ENCODE measurements around the gene RBP5.

RBP5 gene, protein sequence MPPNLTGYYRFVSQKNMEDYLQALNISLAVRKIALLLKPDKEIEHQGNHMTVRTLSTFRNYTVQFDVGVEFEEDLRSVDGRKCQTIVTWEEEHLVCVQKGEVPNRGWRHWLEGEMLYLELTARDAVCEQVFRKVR

DNA sequence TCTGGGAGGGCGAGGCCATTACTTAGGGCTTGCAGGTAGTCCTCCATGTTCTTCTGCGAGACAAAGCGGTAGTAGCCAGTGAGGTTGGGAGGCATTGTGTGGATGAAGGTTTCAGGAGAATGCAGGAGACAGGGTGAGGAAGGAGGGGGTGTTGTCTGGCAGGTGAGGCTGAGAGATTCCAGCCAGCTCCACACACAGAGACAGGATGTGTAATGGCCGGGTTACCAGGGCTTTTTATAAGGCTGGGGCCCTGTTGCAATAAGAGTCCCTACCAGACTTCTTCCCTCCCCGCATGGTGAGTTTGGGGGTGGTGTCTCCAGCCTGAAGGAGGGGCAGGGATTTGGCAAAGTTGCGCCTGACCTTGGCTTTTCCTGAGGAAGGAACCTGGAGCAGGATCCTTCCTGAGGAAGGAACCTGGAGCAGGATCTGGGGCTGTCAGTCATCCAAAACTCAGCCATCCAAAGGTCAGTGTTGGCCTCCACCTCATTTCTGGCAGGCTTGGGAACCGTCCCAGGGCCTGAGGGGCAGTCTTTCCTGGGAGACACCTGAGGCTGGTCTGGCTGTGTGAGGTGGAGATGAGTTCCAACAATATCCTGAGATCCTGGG lies at the start of gene RBP5:
RBP5 (minus strand) TSS at position 209 of the 606 bp plus-strand sequence; CDS start at position 95, 114 bp downstream.
- peak within 1 kb of the TSS; percentile 52 for H3K27ac Mint-ChIP-seq
- H3K27me3 Mint-ChIP-seq = no peaks in the 10 kb centered on the region
- H3K36me3 Mint-ChIP-seq = no peaks in the 10 kb centered on the region

DNA sequence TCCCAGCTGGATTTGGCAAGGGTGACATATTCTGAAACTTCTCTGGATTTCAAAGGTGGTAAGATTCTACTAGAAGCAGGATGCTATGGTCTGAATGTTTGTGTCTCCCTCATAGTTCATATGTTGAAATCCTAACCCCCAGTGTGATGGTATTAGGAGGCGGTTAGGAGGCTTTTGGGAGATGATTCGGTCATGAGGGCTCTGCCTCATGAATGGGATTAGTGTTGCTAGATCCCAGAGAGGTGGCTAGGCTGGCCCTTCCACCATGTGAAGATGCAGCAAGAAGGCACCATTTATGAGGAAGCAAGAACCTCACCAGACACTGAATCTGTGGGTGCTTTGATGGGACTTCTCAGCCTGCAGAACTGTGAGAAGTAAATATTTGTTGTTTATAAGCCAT lies 49.8 kb upstream of the RBP5 start:
- H3K27ac Mint-ChIP-seq = no peak overlapping the region
- no peak overlapping the region for H3K4me3 Mint-ChIP-seq
- H3K4me1 Mint-ChIP-seq = no peaks in the 10 kb centered on the region
- H3K36me3 Mint-ChIP-seq = no peaks in the 10 kb centered on the region
- H3K27me3 Mint-ChIP-seq = peaks cover 21% of the 10 kb centered on the region
- H3K9me3 Mint-ChIP-seq = no peaks in the 10 kb centered on the region

More for the DNA sequence above, at the start of gene RBP5:
- H3K9me3 Mint-ChIP-seq = no peaks in the 10 kb centered on the region
- H3K4me1 Mint-ChIP-seq = peaks cover 36% of the 10 kb centered on the region
- peak within 1 kb of the TSS; percentile 96 for H3K4me3 Mint-ChIP-seq

DNA sequence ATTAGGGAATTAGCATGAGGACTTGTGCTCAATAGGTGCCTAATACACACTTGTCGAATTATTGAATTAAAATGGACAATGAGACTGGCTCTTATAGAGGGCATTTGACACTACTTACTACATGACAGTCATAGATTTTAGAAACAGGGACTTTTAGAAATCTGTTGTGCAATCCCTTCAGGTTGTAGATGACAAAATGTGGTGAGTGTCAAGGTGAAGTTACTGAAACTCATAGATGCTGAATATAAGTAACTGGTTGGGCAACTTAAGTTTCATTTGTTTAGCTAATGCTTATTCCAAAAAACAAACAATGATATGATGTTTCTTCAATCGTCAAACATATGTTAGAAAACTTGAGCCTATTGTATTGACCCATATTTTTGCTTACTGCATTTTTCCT lies 47.9 kb upstream of the RBP5 start:
- Mint-ChIP-seq H3K4me1 (no peaks in the 10 kb centered on the region), H3K9me3 (no peaks in the 10 kb centered on the region), H3K27me3 (peaks cover 23% of the 10 kb centered on the region), H3K36me3 (no peaks in the 10 kb centered on the region), H3K27ac (no peak overlapping the region), H3K4me3 (no peak overlapping the region)

DNA sequence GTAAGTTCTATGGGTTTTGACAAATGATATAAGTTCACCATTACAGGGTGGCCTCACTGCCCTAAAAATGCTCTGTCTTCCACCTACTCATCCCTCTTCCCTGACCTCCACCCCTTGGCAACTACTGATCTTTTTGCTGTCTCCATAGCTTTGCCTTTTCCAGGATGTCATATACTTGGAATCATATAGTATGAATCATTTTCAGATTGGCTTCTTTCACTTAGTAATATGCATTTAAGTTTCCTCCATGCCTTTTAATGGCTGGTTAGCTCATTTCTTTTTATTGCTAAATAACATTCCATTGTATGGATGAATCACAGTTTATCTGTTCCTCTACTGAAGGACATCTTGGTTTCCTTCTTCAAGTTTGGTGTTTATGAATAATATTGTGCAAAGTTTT lies 46.8 kb upstream of the RBP5 start:
- Mint-ChIP-seq H3K4me1 (no peaks in the 10 kb centered on the region), H3K9me3 (peaks cover 5% of the 10 kb centered on the region), H3K4me3 (no peak overlapping the region), H3K27ac (no peak overlapping the region), H3K36me3 (peaks cover 2% of the 10 kb centered on the region), H3K27me3 (peaks cover 22% of the 10 kb centered on the region)

DNA sequence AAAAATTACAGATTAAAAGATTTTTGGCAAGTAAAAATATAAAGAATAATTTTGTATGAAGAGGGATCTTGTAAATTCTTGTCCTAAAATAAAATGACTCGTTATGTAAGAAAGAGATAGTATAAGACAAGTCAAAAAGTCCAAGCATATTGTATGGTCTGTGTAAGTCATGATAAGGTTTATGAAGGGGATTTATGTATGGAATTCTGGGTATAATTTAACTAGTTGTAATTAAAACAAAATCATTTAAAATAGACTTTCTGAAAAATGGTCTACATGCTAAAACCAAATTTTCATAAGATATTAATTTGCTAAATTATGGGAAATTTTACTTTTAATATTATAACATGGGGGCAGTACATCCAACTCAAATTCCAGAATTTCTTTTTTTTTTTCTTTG lies 43.2 kb upstream of the RBP5 start:
- H3K27me3 Mint-ChIP-seq = peaks cover 19% of the 10 kb centered on the region
- no peaks in the 10 kb centered on the region for H3K4me1 Mint-ChIP-seq
- H3K36me3 Mint-ChIP-seq = peaks cover 9% of the 10 kb centered on the region
- H3K9me3 Mint-ChIP-seq = peaks cover 20% of the 10 kb centered on the region
- H3K4me3 Mint-ChIP-seq = no peak overlapping the region
- no peak overlapping the region for H3K27ac Mint-ChIP-seq

DNA sequence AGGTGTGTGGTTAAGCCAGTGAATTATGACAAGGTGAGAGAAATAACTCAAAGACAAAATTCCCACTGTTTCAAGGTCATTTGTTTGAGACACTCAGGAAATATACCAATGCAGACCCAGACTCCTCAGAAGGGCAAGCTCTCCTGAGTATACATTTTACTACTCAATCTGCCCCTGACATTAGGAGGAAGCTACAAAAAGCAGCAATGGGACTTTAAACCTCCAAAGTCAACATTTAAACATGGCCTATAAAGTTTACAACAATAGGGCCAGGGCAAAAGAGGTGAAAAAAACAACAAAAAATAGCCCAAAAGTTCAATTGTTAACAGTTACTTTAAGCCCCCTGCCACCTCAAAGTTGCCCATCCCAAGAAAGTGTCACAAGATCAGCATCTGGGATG lies 41.3 kb upstream of the RBP5 start:
- peaks cover 13% of the 10 kb centered on the region for H3K27me3 Mint-ChIP-seq
- H3K36me3 Mint-ChIP-seq = peaks cover 9% of the 10 kb centered on the region
- H3K27ac Mint-ChIP-seq = no peak overlapping the region
- H3K9me3 Mint-ChIP-seq = peaks cover 20% of the 10 kb centered on the region
- H3K4me1 Mint-ChIP-seq = no peaks in the 10 kb centered on the region
- H3K4me3 Mint-ChIP-seq = no peak overlapping the region

DNA sequence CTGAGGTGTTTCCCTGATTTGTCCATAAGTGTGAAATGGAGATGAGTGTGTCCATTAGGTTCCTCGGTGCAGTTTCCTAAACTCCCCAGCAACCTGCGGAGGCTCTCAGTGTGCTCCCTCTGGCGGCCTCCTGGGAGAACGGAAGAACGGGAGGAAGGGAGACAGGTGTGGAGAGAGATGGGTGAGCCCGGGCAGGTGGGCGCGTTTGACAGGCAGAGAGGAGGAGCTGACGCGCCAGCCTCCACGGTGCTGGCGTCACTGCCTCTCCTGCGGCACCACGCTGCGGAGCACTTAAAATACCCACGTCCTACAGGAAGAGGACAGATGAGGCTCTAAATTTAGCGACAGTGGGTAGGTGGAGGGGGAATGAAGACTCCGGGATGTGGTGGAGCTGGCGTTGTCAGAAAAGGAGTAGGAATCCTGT lies 34.0 kb upstream of the RBP5 start:
- no peaks in the 10 kb centered on the region for H3K36me3 Mint-ChIP-seq
- peak overlapping the region; percentile 59 for H3K4me3 Mint-ChIP-seq
- peaks cover 11% of the 10 kb centered on the region for H3K27me3 Mint-ChIP-seq
- peaks cover 3% of the 10 kb centered on the region for H3K9me3 Mint-ChIP-seq
- H3K4me1 Mint-ChIP-seq = peaks cover 9% of the 10 kb centered on the region
- no peak overlapping the region for H3K27ac Mint-ChIP-seq

DNA sequence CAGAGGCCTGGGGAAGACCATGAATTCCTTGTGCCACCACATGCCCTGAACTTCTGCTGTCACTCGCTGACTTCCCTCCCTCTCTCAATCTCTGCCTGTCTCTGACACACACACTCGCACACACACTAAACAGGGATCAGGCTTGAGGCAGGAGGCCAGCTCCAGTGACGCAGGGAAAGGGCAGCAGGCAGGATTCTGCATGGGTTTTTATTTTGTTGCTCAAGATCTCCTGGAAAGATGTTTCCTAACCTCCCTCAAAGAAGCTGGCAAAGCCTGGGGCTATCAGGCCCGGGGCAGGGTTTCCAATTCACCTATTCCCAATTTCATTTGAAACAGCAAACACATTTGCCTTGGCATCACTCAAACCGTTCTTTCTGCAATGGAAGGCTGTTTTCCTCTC lies 33.1 kb upstream of the RBP5 start:
- H3K36me3 Mint-ChIP-seq = no peaks in the 10 kb centered on the region
- H3K4me3 Mint-ChIP-seq = no peak overlapping the region
- H3K9me3 Mint-ChIP-seq = no peaks in the 10 kb centered on the region
- peaks cover 8% of the 10 kb centered on the region for H3K27me3 Mint-ChIP-seq
- no peak overlapping the region for H3K27ac Mint-ChIP-seq
- peaks cover 9% of the 10 kb centered on the region for H3K4me1 Mint-ChIP-seq

DNA sequence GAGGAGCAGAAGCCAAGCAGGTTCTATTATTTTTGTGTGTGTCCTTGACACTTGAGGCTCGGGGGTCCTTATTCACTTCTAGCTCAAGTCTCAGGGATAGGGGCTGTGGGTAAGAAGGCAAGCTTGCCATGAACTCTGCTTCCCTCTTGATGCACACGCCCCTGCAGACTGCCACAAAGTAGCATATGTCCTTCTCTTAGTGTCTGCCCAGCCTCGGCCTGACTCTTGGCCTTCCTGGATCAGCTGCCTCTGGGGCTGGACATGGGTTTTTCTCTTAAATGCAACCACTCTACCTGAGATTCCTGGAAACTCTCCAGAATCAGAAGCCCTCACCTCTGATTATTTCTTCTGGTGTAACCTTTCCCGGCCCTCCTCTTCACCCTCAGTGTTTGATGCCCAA lies 32.6 kb upstream of the RBP5 start:
- no peak overlapping the region for H3K4me3 Mint-ChIP-seq
- H3K4me1 Mint-ChIP-seq = peaks cover 9% of the 10 kb centered on the region
- no peak overlapping the region for H3K27ac Mint-ChIP-seq
- peaks cover 6% of the 10 kb centered on the region for H3K27me3 Mint-ChIP-seq
- H3K36me3 Mint-ChIP-seq = peaks cover 2% of the 10 kb centered on the region
- H3K9me3 Mint-ChIP-seq = no peaks in the 10 kb centered on the region

DNA sequence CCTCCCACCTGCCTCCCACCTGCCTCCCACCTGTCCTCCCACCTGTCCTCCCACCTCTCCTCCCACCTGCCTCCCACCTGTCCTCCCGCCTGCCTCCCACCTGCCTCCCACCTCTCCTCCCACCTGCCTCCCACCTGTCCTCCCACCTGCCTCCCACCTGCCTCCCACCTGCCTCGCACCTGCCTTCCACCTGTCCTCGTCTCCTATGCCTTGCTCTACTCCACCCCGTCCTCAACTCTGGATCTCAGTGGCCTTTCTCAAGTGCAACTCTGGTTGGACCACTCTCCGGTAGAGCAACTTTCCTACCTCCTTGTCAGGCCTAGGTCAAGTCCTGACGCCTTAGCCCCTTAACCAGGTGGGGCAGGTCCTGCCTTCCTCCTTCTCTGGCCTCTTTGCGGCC lies 31.5 kb upstream of the RBP5 start:
- no peak overlapping the region for H3K27ac Mint-ChIP-seq
- H3K4me3 Mint-ChIP-seq = no peak overlapping the region
- peaks cover 9% of the 10 kb centered on the region for H3K4me1 Mint-ChIP-seq
- H3K27me3 Mint-ChIP-seq = peaks cover 6% of the 10 kb centered on the region
- peaks cover 4% of the 10 kb centered on the region for H3K36me3 Mint-ChIP-seq
- H3K9me3 Mint-ChIP-seq = no peaks in the 10 kb centered on the region

DNA sequence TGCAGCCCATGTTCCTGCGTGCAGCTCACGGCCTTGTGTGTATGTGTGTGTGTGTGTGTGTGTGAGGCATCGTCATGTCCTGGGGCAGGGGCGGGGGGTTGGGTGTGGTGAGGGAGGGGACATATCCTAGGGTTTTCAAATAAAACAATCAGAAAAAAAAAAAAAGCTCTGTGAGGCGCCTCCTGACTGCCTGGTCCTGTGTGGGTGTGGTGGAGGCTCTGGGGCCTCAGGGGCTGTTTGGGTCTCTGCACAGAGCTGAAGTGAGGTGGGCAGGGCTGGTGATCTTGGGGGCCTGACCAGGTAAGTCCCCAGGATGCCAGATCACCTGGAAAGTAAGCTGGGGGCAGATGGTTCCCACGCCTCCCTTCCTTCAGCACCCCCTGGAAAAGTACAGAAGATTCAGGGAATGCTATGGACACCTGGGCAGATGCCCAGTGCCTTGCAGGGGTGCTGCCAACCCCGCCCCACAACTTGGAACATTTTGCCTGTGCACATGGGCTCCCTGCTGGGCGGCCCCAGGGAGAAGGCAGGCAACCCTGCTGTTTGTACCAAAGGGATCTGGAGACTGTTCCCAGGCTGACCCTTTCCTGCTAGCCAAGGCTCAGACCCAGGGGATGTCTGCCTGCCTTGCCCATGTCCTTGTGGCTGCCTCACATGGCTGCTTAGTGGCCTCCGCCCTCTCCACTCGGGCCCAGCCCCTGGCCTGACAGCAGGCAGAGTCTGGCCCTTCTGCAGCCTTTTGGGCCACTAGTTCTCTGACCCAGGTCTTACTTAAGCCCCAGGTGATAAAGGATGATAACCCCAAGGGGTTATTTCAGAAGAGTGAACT lies 30.3 kb upstream of the RBP5 start:
- H3K9me3 Mint-ChIP-seq = no peaks in the 10 kb centered on the region
- peaks cover 9% of the 10 kb centered on the region for H3K4me1 Mint-ChIP-seq
- H3K27ac Mint-ChIP-seq = no peak overlapping the region
- H3K27me3 Mint-ChIP-seq = peaks cover 4% of the 10 kb centered on the region
- H3K36me3 Mint-ChIP-seq = peaks cover 4% of the 10 kb centered on the region
- H3K4me3 Mint-ChIP-seq = no peak overlapping the region

DNA sequence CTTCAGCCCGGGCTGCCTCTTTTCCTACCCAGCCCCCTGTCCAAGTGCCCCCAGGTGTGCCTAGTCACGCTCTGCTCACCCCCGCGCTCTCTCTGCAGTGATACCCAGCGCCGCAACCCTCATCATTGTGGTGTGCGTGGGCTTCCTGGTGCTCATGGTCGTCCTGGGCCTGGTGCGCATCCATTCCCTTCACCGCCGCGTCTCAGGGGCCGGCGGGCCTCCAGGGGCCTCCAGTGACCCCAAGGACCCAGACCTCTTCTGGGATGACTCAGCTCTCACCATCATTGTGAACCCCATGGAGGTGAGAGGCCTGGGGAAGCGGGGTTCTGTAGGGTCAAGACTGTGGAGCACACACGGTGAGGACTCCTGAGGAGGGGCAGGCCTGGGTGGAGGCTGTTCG lies 28.7 kb upstream of the RBP5 start:
- H3K36me3 Mint-ChIP-seq = peaks cover 4% of the 10 kb centered on the region
- no peaks in the 10 kb centered on the region for H3K9me3 Mint-ChIP-seq
- no peaks in the 10 kb centered on the region for H3K27me3 Mint-ChIP-seq
- peaks cover under 1% of the 10 kb centered on the region for H3K4me1 Mint-ChIP-seq
- H3K27ac Mint-ChIP-seq = no peak overlapping the region
- H3K4me3 Mint-ChIP-seq = no peak overlapping the region

DNA sequence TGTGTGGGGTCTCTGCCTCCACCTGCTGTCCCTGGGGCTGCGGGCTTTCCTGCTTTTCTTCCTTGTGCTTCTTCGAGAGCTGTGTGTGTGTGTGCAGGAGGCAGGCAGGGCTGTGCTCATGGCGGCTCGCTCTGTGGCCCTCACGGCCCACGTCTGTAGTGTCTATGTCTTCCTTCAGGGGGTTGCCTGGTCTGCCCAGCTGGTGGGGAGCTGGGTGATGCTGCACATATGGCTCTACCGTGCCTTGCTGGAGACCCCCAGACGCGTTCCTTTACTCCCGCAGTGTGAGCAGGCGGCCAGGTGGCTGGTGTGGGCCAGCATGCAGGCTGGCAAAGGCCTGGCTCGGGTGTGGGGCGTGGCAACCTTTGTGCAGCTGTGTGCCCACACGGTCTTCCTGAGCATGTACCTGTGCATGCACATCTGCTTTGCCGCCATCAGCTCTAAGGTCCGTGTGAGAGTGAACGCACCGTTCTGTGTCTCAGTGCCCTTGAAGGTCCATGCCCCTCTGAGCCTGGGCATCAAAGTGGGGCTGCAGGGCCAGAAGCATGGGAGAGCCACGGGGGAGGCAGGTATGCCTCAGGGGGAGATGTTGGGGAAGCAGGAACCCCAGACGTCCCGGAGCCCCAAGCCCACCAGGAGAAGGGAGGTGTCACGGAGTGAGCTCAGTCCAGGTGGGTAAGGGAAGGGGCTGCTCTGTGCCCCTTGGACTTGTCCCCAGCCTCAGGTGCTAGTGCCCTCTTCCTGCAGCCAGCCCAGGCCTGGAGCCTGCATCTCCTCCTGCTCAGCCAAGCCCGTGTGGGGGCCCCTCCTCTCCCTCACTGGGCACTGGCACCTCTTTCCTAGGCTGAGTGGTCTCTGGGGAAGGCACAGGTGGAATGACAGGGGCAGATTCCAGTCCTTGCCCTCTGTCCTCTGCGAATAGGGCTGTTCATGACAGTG lies 27.8 kb upstream of the RBP5 start:
- Mint-ChIP-seq H3K27ac (no peak overlapping the region), H3K4me3 (no peak overlapping the region), H3K36me3 (peaks cover 4% of the 10 kb centered on the region), H3K27me3 (no peaks in the 10 kb centered on the region), H3K9me3 (no peaks in the 10 kb centered on the region), H3K4me1 (no peaks in the 10 kb centered on the region)

DNA sequence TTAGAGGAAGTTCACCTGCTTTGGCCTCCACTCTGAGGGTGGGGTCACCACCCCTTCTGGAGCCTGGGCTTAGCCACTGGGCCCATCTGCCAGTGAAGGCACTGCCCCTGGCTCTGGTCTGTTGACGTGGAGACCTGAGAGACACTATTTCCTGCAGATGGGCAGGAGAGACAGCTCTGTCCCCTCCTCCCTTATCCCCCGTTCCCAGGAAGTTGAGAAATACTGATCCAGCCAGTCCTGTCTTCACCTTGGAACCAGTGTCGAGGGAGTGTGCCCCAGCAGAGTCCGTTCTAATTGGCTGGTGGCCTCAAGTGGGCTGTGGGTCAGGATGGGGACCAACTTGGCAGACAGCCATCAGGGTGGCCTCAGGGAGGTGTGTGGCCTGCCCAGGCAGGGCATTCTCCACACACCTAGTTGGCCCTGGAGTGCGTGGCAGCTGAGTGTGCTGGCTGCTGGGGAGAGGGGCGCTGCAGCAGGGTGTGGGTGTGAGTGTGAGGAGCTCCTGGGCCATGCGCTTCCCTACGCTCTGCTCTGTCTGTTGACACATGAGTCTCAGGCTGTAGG lies 26.9 kb upstream of the RBP5 start:
- no peaks in the 10 kb centered on the region for H3K4me1 Mint-ChIP-seq
- H3K27me3 Mint-ChIP-seq = no peaks in the 10 kb centered on the region
- no peak overlapping the region for H3K27ac Mint-ChIP-seq
- H3K4me3 Mint-ChIP-seq = no peak overlapping the region
- H3K9me3 Mint-ChIP-seq = no peaks in the 10 kb centered on the region
- peaks cover 4% of the 10 kb centered on the region for H3K36me3 Mint-ChIP-seq

DNA sequence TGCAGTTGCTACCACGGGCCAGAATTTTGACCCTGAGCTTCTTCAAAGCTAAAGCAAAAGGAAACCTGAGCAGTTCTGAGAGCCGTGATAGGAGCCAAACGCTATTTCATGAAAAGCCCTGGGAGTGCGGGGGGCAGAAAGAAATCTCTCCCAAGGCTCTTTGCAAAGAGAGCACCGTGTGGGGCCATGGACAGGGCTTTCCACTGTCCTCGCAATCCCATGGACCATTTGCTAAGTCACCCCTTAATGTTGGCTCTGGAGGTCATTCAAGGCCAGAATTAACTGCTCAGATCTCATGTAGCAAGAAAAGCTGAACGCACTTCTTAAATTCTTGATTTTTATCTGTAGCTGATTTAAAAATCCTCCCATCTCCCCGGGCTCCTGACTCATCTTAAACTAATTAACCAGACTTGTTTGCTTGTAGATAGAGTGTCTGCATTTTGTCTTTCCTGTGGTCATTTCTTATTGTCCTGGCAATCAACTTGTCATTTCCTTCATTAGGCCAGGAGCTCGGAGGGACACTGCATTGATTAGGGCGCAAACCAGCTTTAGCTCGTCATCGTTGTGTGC lies 26.3 kb upstream of the RBP5 start:
- H3K4me3 Mint-ChIP-seq = no peak overlapping the region
- H3K4me1 Mint-ChIP-seq = no peaks in the 10 kb centered on the region
- no peaks in the 10 kb centered on the region for H3K9me3 Mint-ChIP-seq
- H3K27ac Mint-ChIP-seq = no peak overlapping the region
- H3K27me3 Mint-ChIP-seq = no peaks in the 10 kb centered on the region
- peaks cover 6% of the 10 kb centered on the region for H3K36me3 Mint-ChIP-seq
